ENCODE data around the gene PCNX2.

DNA sequence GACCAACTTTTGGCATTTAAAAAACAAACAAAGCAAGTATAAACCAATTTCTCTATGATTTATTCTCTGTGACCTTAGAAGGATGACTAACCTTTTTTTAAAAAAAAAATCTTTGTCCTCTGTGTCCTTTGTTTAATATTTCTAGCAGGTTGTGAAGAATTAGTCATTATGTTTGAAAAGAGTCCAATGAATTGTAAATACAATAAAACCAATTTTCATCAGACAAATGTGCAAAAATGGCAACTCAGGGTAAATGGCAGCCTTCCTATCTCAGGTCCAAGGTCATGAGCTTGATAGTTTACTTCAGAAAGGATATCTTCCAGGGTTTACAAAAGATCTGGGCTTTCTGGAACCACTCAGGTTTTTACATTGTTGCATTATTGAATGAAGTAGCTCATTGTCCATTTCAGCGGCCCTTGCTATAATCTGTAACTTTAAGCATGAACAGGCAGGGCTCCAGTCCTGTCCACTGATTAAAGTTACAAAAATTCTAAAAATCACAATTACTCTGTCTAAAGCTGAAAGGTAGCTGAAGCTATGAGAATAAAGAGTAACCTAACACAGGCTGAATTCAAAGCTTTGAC lies 20.3 kb upstream of the PCNX2 start:
- TF ChIP-seq, protein P1, sequence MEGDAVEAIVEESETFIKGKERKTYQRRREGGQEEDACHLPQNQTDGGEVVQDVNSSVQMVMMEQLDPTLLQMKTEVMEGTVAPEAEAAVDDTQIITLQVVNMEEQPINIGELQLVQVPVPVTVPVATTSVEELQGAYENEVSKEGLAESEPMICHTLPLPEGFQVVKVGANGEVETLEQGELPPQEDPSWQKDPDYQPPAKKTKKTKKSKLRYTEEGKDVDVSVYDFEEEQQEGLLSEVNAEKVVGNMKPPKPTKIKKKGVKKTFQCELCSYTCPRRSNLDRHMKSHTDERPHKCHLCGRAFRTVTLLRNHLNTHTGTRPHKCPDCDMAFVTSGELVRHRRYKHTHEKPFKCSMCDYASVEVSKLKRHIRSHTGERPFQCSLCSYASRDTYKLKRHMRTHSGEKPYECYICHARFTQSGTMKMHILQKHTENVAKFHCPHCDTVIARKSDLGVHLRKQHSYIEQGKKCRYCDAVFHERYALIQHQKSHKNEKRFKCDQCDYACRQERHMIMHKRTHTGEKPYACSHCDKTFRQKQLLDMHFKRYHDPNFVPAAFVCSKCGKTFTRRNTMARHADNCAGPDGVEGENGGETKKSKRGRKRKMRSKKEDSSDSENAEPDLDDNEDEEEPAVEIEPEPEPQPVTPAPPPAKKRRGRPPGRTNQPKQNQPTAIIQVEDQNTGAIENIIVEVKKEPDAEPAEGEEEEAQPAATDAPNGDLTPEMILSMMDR (IDR thresholded peaks at IDR 0.05) = no peak
- no peak for TF ChIP-seq POLR2A (IDR thresholded peaks at IDR 0.05)

All from heart left ventricle (tissue), 13 donors.